ENCODE results near the gene PVALB.

PVALB gene

GRCh38 chr22:36826262-36826661 lies 9.4 kb upstream of the PVALB start:
- H3K4me3 ChIP-seq (ENCODE audit: control insufficient read depth, low read depth, low read length): no peak overlapping the region

GRCh38 chr22:36824655-36825054 lies 7.8 kb upstream of the PVALB start:
- TF ChIP-seq, protein P1, sequence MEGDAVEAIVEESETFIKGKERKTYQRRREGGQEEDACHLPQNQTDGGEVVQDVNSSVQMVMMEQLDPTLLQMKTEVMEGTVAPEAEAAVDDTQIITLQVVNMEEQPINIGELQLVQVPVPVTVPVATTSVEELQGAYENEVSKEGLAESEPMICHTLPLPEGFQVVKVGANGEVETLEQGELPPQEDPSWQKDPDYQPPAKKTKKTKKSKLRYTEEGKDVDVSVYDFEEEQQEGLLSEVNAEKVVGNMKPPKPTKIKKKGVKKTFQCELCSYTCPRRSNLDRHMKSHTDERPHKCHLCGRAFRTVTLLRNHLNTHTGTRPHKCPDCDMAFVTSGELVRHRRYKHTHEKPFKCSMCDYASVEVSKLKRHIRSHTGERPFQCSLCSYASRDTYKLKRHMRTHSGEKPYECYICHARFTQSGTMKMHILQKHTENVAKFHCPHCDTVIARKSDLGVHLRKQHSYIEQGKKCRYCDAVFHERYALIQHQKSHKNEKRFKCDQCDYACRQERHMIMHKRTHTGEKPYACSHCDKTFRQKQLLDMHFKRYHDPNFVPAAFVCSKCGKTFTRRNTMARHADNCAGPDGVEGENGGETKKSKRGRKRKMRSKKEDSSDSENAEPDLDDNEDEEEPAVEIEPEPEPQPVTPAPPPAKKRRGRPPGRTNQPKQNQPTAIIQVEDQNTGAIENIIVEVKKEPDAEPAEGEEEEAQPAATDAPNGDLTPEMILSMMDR (conservative IDR thresholded peaks at IDR 0.05; ENCODE audit: control insufficient read depth, insufficient read depth, low read depth, low read length): no peak
- H3K4me3 ChIP-seq (ENCODE audit: control insufficient read depth, low read depth, low read length): no peak overlapping the region
- DNase-seq (ENCODE audit: low read depth): no peak

More at GRCh38 chr22:36826262-36826661, 9.4 kb upstream of the PVALB start:
- TF ChIP-seq, protein P1 (conservative IDR thresholded peaks at IDR 0.05; ENCODE audit: control insufficient read depth, insufficient read depth, low read depth, low read length): no peak
- no peak for DNase-seq (ENCODE audit: low read depth)

DNA sequence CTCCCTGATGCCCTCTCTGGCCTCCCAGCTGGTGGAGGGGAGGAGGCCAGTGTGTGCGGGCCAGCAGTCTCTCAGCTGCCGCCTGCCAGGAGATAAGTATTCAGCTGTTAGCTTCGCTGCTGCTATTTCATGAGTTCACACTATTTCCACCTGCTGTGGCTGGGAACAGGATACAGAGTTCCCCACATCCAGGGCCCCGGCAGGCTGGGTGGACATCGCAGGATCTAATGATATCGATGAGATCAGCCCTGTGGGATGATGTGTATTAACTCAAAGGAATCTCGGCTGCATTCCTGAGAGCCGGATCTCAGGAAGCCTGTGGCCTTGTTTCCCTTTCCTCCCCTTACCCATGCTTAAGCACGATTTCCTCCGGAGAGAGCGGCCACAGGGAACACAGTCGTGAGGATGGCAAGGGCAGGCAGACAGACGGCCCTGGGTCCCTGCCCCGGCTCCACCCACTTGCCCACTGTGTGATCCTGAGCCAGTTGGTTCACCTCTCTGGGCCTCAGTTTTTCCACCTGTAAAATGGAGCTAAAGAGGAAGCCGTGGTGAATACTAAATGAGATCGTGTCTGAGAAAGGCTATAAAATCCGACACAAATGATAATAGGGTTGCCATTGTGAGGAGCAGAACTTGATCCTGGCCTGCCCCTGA lies 6.5 kb upstream of the PVALB start:
- no peak for DNase-seq (ENCODE audit: low read depth)
- no peak overlapping the region for H3K4me3 ChIP-seq (ENCODE audit: control insufficient read depth, low read depth, low read length)
- TF ChIP-seq, protein P1 (conservative IDR thresholded peaks at IDR 0.05; ENCODE audit: control insufficient read depth, insufficient read depth, low read depth, low read length): no peak

DNA sequence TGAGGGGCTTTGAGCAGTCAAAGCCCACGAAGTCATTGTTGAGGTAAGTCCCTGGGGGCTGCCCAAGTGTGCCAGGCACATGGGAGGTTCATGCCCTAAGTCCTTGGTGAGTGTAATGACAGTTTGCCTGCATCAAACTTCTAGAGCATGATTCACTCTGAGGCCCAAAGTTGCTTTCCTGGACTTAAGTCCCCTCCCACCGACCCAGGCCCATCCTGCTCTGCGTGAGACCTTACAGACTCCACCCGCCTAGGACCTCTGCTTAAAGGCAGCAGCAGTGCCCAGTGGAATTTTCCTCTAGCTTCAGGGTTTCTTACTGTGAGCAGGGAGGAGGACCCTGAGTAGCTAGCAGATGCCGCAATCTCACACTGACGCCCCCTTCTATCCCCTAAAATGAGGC lies 5.7 kb upstream of the PVALB start:
- no peak for DNase-seq (ENCODE audit: low read depth)
- no peak overlapping the region for H3K4me3 ChIP-seq (ENCODE audit: control insufficient read depth, low read depth, low read length)
- TF ChIP-seq, protein P1 (conservative IDR thresholded peaks at IDR 0.05; ENCODE audit: control insufficient read depth, insufficient read depth, low read depth, low read length): no peak

- TF ChIP-seq, protein P1 (conservative IDR thresholded peaks at IDR 0.05; ENCODE audit: control insufficient read depth, insufficient read depth, low read depth, low read length): no peak
- H3K4me3 ChIP-seq (ENCODE audit: control insufficient read depth, low read depth, low read length): no peak overlapping the region
- no peak for DNase-seq (ENCODE audit: low read depth)
These were observed 2.3 kb upstream of the PVALB start for GRCh38 chr22:36819112-36819511.

DNA sequence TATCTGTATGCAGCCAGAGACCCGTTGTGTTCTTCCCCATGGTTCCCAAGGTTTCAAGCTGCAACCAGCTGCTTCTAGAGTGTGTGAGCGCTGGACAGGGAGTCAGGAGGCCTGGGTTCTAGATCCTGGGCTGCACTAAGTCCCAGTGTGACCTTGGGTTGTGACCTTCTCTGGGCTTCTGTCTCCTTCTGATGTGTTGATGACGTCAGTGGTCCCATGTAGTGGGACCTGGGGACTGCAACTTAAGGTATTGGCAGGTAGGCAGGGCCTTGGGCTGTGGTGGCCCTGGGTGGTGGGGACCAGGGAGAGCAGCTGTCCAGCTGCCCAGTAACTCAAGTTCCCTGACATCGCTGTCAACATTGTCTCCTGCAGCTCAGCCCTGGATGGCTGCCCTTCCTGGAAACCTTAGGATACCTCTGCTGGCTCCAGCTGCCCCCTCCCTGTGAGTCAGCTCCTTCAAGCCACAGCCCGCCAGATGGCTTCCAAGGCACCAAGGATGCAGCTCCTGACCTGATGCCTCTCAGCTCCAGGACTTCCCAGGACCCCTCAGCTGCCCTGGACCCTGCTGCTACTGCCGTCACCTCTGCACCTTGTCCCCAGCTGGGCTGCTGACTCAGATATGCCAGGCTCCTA lies 1.3 kb upstream of the PVALB start:
- H3K4me3 ChIP-seq (ENCODE audit: control insufficient read depth, low read depth, low read length): no peak overlapping the region
- TF ChIP-seq, protein P1 (conservative IDR thresholded peaks at IDR 0.05; ENCODE audit: control insufficient read depth, insufficient read depth, low read depth, low read length): no peak
- peak; percentile 17 for DNase-seq (ENCODE audit: low read depth)
